Right lobe of liver (tissue), 6 donors: ENCODE results near the gene COPS7A. TPM values are rescaled to one million over a fixed set of nuclear protein-coding genes. Genes with fewer than 3 reads are reported as not detected.
"Not testable (repeated sequence)": the region's sequence is repeated elsewhere in the genome, so short reads cannot be mapped to it uniquely, and the experiment has no call there.

Source experiments
- ATAC-seq, 4 donors: fragments of 200-7000 bp; cut with Tn5 transposase; one replicate each; pipeline ENCODE4 v1.9.1; 2020; ENCODE audit warnings: mild to moderate bottlenecking in 4 of 4, moderate library complexity in 4 of 4
- DNase-seq, 3 donors: peaks; one replicate each; pipeline ENCODE4 v3.0.0-alpha.2; 2020
- H3K27ac ChIP-seq, 3 donors: fragments of 200-600 bp; one replicate each; pipeline ENCODE4 v1.8.0; 2022
- H3K27me3 ChIP-seq, 2 donors: fragments of 200-600 bp; one replicate each; pipeline ENCODE4 v1.8.0; 2022
- H3K36me3 ChIP-seq, 4 donors: fragments of 200-600 bp; sonication (generic) in 1 of 4; one replicate each; pipeline versions ENCODE4 v1.5.1 to v1.8.0; 2017 to 2022; ENCODE audit warnings: control low read depth in 1 of 4
- H3K4me1 ChIP-seq, 4 donors: fragments of 200-600 bp; sonication (generic) in 1 of 4; one replicate each; pipeline versions ENCODE4 v1.5.1 to v1.8.0; 2017 to 2022; ENCODE audit warnings: control low read depth in 1 of 4
- H3K4me3 ChIP-seq, 3 donors: fragments of 200-600 bp; one replicate each; pipeline ENCODE4 v1.8.0; 2022
- H3K9me3 ChIP-seq, 4 donors: fragments of 200-600 bp; sonication (generic) in 1 of 4; one replicate each; pipeline versions ENCODE4 v1.5.1 to v1.8.0; 2017 to 2022; ENCODE audit warnings: control low read depth in 1 of 4
- CTCF ChIP-seq, 4 donors: fragments of 200-600 bp in 3 of 4; fragments of 450-650 bp in 1 of 4; IDR thresholded peaks; one replicate each; pipeline versions ENCODE4 v1.5.1 to v1.8.0; 2016 to 2022; ENCODE audit warnings: antibody characterized with exemption in 4 of 4, mild to moderate bottlenecking in 2 of 4
- POLR2A ChIP-seq: fragments of 450-650 bp; IDR thresholded peaks from one replicate; pipeline ENCODE4 v1.6.1; 2017; ENCODE audit warnings: antibody characterized with exemption, mild to moderate bottlenecking
- WGBS: methylation state at CpG from one replicate; pipeline ENCODE4 v1.1.6; 2018; ENCODE audit warnings: low coverage, low lambda C conversion rate; ENCODE audit not compliant: insufficient coverage; ENCODE audit errors: missing lambda C conversion rate; 5-methylcytosine and 5-hydroxymethylcytosine counted together
- intact Hi-C, 2 donors: fragments of 100-400 bp; cut with DNase I; formaldehyde crosslinking; loops; one replicate each; pipeline versions ENCODE4 v1.11.2 to v1.14.1; 2022
- total RNA-seq, 6 experiments: library from RNA; depleted of rRNA in 2 of 6; stranded (reverse); fragments of >200 nt in 2 of 6; fragmentation: NEBNext Ultra II Directional in 3 of 6; extraction: Animal tissue kit (Norgen Biotek cat#: 25700) in 3 of 6; gene quantifications; one replicate each; pipeline versions ENCODE4 v1.1.0 to v1.2.4, GENCODE V29; 2016 to 2023
- donor health status: DM: no; HTN: yes; CAD: no.
- donor health status: DM: no; HTN: no; CAD: no.
- donor health status: DM: no; HTN: no; CAD: no.
- donor health status: DM: no; HTN: yes; CAD: no.
- donor health status: DM: no; HTN: yes; CAD: no.

The COPS7A gene
- total RNA-seq, 6 experiments from 2014 or later: 26.7 to 49.5 (median 30.6) TPM

GRCh38 chr12:6700646-6701051 is 23.2 kb upstream of the COPS7A start, which contains the start of gene PIANP:
TSS of gene PIANP (minus strand) at chr12:6700815. CDS start at chr12:6698061, 2,754 bp downstream.
- peak; percentile 43 to 65 (median 54) for ATAC-seq
- H3K27ac ChIP-seq: no peak within 1 kb of the TSS
- WGBS: 0% methylated on average over 1 of the region's 43 CpGs
- H3K36me3 ChIP-seq: no peaks in the 10 kb centered on the region
- H3K9me3 ChIP-seq: no peaks in the 10 kb centered on the region
- DNase-seq: no peak
- intact Hi-C loops: no loop called here
- H3K4me1 ChIP-seq: peaks cover 0 to 5% (median 0%) of the 10 kb centered on the region in 4 donors
- H3K4me3 ChIP-seq: no peak within 1 kb of the TSS
- peaks cover 6 to 11% of the 10 kb centered on the region in 2 donors for H3K27me3 ChIP-seq
- TF ChIP-seq POLR2A: no peak
- no peak for TF ChIP-seq CTCF (IDR thresholded peaks at IDR 0.05)

- H3K27me3 ChIP-seq: peaks cover 6 to 11% of the 10 kb centered on the region in 2 donors
- no peaks in the 10 kb centered on the region for H3K36me3 ChIP-seq
- no peak overlapping the region for H3K4me3 ChIP-seq
- 24% methylated on average over 5 of the region's 13 CpGs for WGBS
- H3K9me3 ChIP-seq: no peaks in the 10 kb centered on the region
- TF ChIP-seq CTCF (IDR thresholded peaks at IDR 0.05) (no peak), POLR2A (no peak)
- H3K27ac ChIP-seq: no peak overlapping the region
- peaks cover 0 to 5% (median 0%) of the 10 kb centered on the region in 4 donors for H3K4me1 ChIP-seq
- ATAC-seq: no peak
- intact Hi-C loops: no loop called here
- no peak for DNase-seq
Observed at GRCh38 chr12:6701078-6701768, 22.6 kb upstream of the COPS7A start.

GRCh38 chr12:6703631-6704030 is 20.2 kb upstream of the COPS7A start:
- H3K27me3 ChIP-seq: peaks cover 6 to 11% of the 10 kb centered on the region in 2 donors
- ATAC-seq (no peak), DNase-seq (no peak)
- H3K9me3 ChIP-seq: no peaks in the 10 kb centered on the region
- TF ChIP-seq POLR2A: no peak
- no peak for TF ChIP-seq CTCF (IDR thresholded peaks at IDR 0.05)
- H3K4me3 ChIP-seq: no peak overlapping the region
- H3K36me3 ChIP-seq: no peaks in the 10 kb centered on the region
- no peak overlapping the region for H3K27ac ChIP-seq
- H3K4me1 ChIP-seq: peaks cover 0 to 5% (median 0%) of the 10 kb centered on the region in 4 donors
- intact Hi-C loops: no loop called here
- 3% methylated on average over 6 of the region's 10 CpGs for WGBS

GRCh38 chr12:6708351-6708750 is 15.5 kb upstream of the COPS7A start:
- H3K27ac ChIP-seq, H3K27me3 ChIP-seq, H3K4me1 ChIP-seq, H3K4me3 ChIP-seq, ATAC-seq, DNase-seq, H3K9me3 ChIP-seq, intact Hi-C loops, H3K36me3 ChIP-seq: not testable (repeated sequence)
- 0% methylated on average over 1 of the region's 21 CpGs for WGBS

- Histone ChIP-seq H3K4me1 (no peaks in the 10 kb centered on the region), H3K36me3 (no peaks in the 10 kb centered on the region), H3K9me3 (no peaks in the 10 kb centered on the region), H3K27ac (no peak overlapping the region), H3K4me3 (no peak overlapping the region), H3K27me3 (no peaks in the 10 kb centered on the region)
- intact Hi-C loops: no loop called here
- TF ChIP-seq CTCF (IDR thresholded peaks at IDR 0.05) (no peak), POLR2A (no peak)
- WGBS: 88% methylated on average over 8 of the region's 16 CpGs
- ATAC-seq: no peak
- DNase-seq: no peak
Observed at GRCh38 chr12:6708960-6709394, 14.9 kb upstream of the COPS7A start.

GRCh38 chr12:6716031-6716873 is 7.6 kb upstream of the COPS7A start:
- ATAC-seq, H3K36me3 ChIP-seq, H3K4me1 ChIP-seq, intact Hi-C loops, H3K4me3 ChIP-seq, DNase-seq, H3K27me3 ChIP-seq, H3K27ac ChIP-seq, H3K9me3 ChIP-seq: not testable (repeated sequence)
- WGBS: 60% methylated on average over 1 of the region's 41 CpGs
